GM12878 (cell line): ENCODE measurements around the gene SSPN. TPM values are rescaled to one million over a fixed set of nuclear protein-coding genes. Genes with fewer than 3 reads are reported as not detected.

ENCODE experiments used
- ATAC-seq: fragments of 200-7000 bp; cut with Tn5 transposase; 3 replicates; pipeline ENCODE4 v1.9.1; 2020; ENCODE audit warnings: mild to moderate bottlenecking, moderate library complexity
- BruUV-seq: library from RNA; stranded (reverse); fragments of 400-500 nt; replicated peaks from 2 replicates; lab custom pipeline; 2021; lab: Mats Ljungman, UMichigan
- CTCF ChIA-PET: fragments of 300-600 bp; sonication (Branson Sonifier 250); formaldehyde crosslinking; extraction: SDS; loops from one replicate; lab custom pipeline; 2021; ENCODE audit warnings: inconsistent platforms; lab: Yijun Ruan, JAX
- POLR2A ChIA-PET: fragments of 350-600 bp; formaldehyde crosslinking; extraction: SDS; loops from one replicate; lab custom pipeline; 2021; ENCODE audit warnings: inconsistent platforms; lab: Charles Lee
- RAD21 ChIA-PET: fragments of 300-600 bp; sonication (Branson Sonifier 250); formaldehyde crosslinking; loops from one replicate; lab custom pipeline; 2023; ENCODE audit warnings: antibody characterized with exemption; ENCODE audit not compliant: unreplicated experiment; lab: Charles Lee
- SMC1A ChIA-PET: fragments of 300-600 bp; sonication (Branson Sonifier 250); formaldehyde crosslinking; loops from one replicate; lab custom pipeline; 2023; ENCODE audit not compliant: unreplicated experiment, uncharacterized antibody; lab: Charles Lee
- DNase-seq: peaks from one replicate; pipeline ENCODE4 v3.0.0-alpha.2; 2011; ENCODE audit warnings: low read depth, low spot score
- FAIRE-seq: peaks from 3 replicates; lab custom pipeline; 2011; peaks lifted over from hg19 to GRCh38; lab: Jason Lieb, UNC
- H2AFZ ChIP-seq: 2 replicates; pipeline ENCODE4 v1.6.0; 2011; ENCODE audit warnings: low read depth, low read length, control low read depth; ENCODE audit not compliant: control insufficient read depth
- H3K27ac ChIP-seq: 2 replicates; pipeline ENCODE4 v1.5.1; 2011; ENCODE audit warnings: control low read depth; ENCODE audit not compliant: control insufficient read depth, insufficient read depth
- H3K27me3 ChIP-seq, 2 experiments: replicated peaks in 1 of 2; 2 replicates each; pipeline versions ENCODE4 v1.6.0 to v1.6.1; 2011; ENCODE audit warnings: low read length in 1 of 2; ENCODE audit not compliant: control insufficient read depth in 2 of 2, insufficient read depth in 2 of 2
- H3K36me3 ChIP-seq, 2 experiments: 2 replicates each; pipeline ENCODE4 v1.5.1; 2011; ENCODE audit warnings: low read length in 1 of 2; ENCODE audit not compliant: control insufficient read depth in 2 of 2, insufficient read depth in 2 of 2
- H3K4me1 ChIP-seq: 2 replicates; pipeline ENCODE4 v1.6.1; 2011; ENCODE audit warnings: mild to moderate bottlenecking, low read length, moderate library complexity, mixed read lengths; ENCODE audit not compliant: control insufficient read depth, insufficient read depth
- H3K4me2 ChIP-seq: 2 replicates; pipeline ENCODE4 v1.6.0; 2011; ENCODE audit warnings: control low read depth; ENCODE audit not compliant: control insufficient read depth, insufficient read depth
- H3K4me3 ChIP-seq: fragments of 200-600 bp; sonication (generic); 2 replicates; pipeline ENCODE4 v1.5.1; 2016
- H3K79me2 ChIP-seq: 2 replicates; pipeline ENCODE4 v1.6.0; 2011; ENCODE audit warnings: low read length; ENCODE audit not compliant: control insufficient read depth, insufficient read depth
- H3K9ac ChIP-seq: 2 replicates; pipeline ENCODE4 v1.8.0; 2011; ENCODE audit warnings: low read length, control low read depth, mixed read lengths; ENCODE audit not compliant: control insufficient read depth, insufficient read depth
- H3K9me3 ChIP-seq: replicated peaks from 3 replicates; pipeline ENCODE4 v1.5.1; 2011; ENCODE audit warnings: mild to moderate bottlenecking, low read length; ENCODE audit not compliant: control insufficient read depth, insufficient read depth
- H4K20me1 ChIP-seq: 2 replicates; pipeline ENCODE4 v1.6.0; 2011; ENCODE audit not compliant: control insufficient read depth, insufficient read depth
- CEBPZ ChIP-seq: fragments of 150-350 bp; IDR thresholded peaks from 2 replicates; pipeline ENCODE4 v1.6.1; 2016; ENCODE audit warnings: low read depth, low read length
- CHD4 ChIP-seq: fragments of 200-600 bp; sonication (generic); IDR thresholded peaks from 2 replicates; pipeline ENCODE4 v1.6.1; 2016; ENCODE audit warnings: mild to moderate bottlenecking
- CUX1 ChIP-seq: IDR thresholded peaks from 2 replicates; pipeline ENCODE4 v1.6.1; 2012; ENCODE audit warnings: improper control_type of control experiment, low read depth, low read length; ENCODE audit not compliant: insufficient replicate concordance
- IRF4 ChIP-seq: IDR thresholded peaks from 2 replicates; pipeline ENCODE4 v1.6.1; 2011; ENCODE audit warnings: low read depth, low read length
- NR2C2 ChIP-seq: IDR thresholded peaks from 2 replicates; pipeline ENCODE4 v1.6.1; 2011; ENCODE audit warnings: borderline replicate concordance, low read depth; ENCODE audit not compliant: control insufficient read depth, insufficient read length
- RFX5 ChIP-seq: IDR thresholded peaks from 2 replicates; pipeline ENCODE4 v1.6.1; 2011; ENCODE audit warnings: low read depth, low read length, improper control_type of control experiment
- SMC3 ChIP-seq: IDR thresholded peaks from 2 replicates; pipeline ENCODE4 v1.6.1; 2011; ENCODE audit warnings: low read length, improper control_type of control experiment, borderline replicate concordance
- WGBS: methylation state at CpG from one replicate; pipeline ENCODE4 v1.1.6; 2016; ENCODE audit warnings: low lambda C conversion rate; ENCODE audit not compliant: insufficient replicate concordance, insufficient coverage; ENCODE audit errors: missing lambda C conversion rate; 5-methylcytosine and 5-hydroxymethylcytosine counted together
- in situ Hi-C: fragments of 300-500 bp; cut with MboI; formaldehyde crosslinking; loops from 9 replicates; pipeline ENCODE4 v1.14.3; 2018; ENCODE audit warnings: mixed read lengths
- intact Hi-C: fragments of 100-400 bp; cut with micrococcal nuclease; formaldehyde crosslinking; loops from one replicate; pipeline ENCODE4 v1.14.2; 2022; ENCODE audit not compliant: unreplicated experiment
- polyA plus RNA-seq, 11 experiments: library from polyadenylated mRNA; depleted of rRNA in 4 of 11; unstranded in 6 of 11; stranded (reverse) in 5 of 11; fragments of >200 nt; fragmentation: Nextera tagmentation in 4 of 11; fragmentation: Illumina TruSeq in 1 of 11; extraction: Ambion mirVana in 4 of 11; extraction: Trizol in 1 of 11; gene quantifications; 1 replicate in 1 of 11; 2 replicates in 10 of 11; pipeline versions ENCODE4 v1.2.1 to v1.2.3, GENCODE V29; 2011 to 2016; ENCODE audit warnings: inconsistent platforms in 2 of 11, missing spikeins in 2 of 11, low read depth in 1 of 11
- total RNA-seq, 4 experiments: library from RNA; depleted of rRNA in 3 of 4; stranded (reverse); fragments of >200 nt in 3 of 4; fragmentation: Illumina TruSeq in 1 of 4; extraction: Trizol in 1 of 4; gene quantifications; 2 replicates each; pipeline versions ENCODE4 v1.2.1 to v1.2.3, GENCODE V29; 2013 to 2021

SSPN gene
- total and polyA plus RNA-seq, 10 of the 15 experiments (the other 5 are each of a cell fraction or from before 2014, with no cell fraction given): 0.04 to 0.41 (median 0.28) TPM; not detected in 5

- CTCF ChIA-PET: interaction anchor here (1.0 to 1.9 kb wide), 3 partner anchors 8 to 67 kb away, joined by 4 to 5 read pairs (median 4); no protein-coding TSS in a partner anchor
- intact Hi-C loops (no loop called here), in situ Hi-C loops (no loop called here)
- ATAC-seq (no peak), FAIRE-seq (no peak), DNase-seq (no peak)
- no peaks in the 10 kb centered on the region for H3K27me3 ChIP-seq
- no peak overlapping the region for H3K9ac ChIP-seq
- H4K20me1 ChIP-seq: no peaks in the 10 kb centered on the region
- no peak overlapping the region for H3K4me2 ChIP-seq
- H3K27ac ChIP-seq: no peak overlapping the region
- POLR2A ChIA-PET: interaction anchor here (2.6 kb wide), 1 partner anchor 10 kb away, joined by 9 read pairs; no protein-coding TSS in a partner anchor
- no peak overlapping the region for H3K4me3 ChIP-seq
- no TSS peak for BruUV-seq
- 95% methylated on average over 3 of the region's 3 CpGs for WGBS
- SMC1A ChIA-PET: interaction anchor here (0.8 to 3.5 kb wide), 6 partner anchors 8 to 133 kb away, joined by 3 to 14 read pairs (median 4); partner anchors contain the start of gene SSPN
- peaks cover 6% of the 10 kb centered on the region for H3K4me1 ChIP-seq
- RAD21 ChIA-PET: no interaction called here
- H3K36me3 ChIP-seq: no peaks in the 10 kb centered on the region
- H3K9me3 ChIP-seq: no peaks in the 10 kb centered on the region; the same call in 2 of the 3 replicates
- H3K79me2 ChIP-seq: no peaks in the 10 kb centered on the region
- no peak overlapping the region for H2AFZ ChIP-seq
- no peak for TF ChIP-seq CHD4
These were observed 31.3 kb upstream of the SSPN start for GRCh38 chr12:26164118-26164517.

GRCh38 chr12:26172013-26172412 lies 23.4 kb upstream of the SSPN start:
- intact Hi-C loops: no loop called here
- no TSS peak for BruUV-seq
- no peak for ATAC-seq
- TF ChIP-seq NR2C2 (no peak), IRF4 (no peak), CEBPZ (no peak), RFX5 (no peak), SMC3 (no peak), CUX1 (no peak)

More at GRCh38 chr12:26172013-26172412, 23.4 kb upstream of the SSPN start:
- H3K9me3 ChIP-seq: no peaks in the 10 kb centered on the region
- FAIRE-seq (no peak), DNase-seq (no peak)
- in situ Hi-C loops: no loop called here
- H3K4me3 ChIP-seq: no peak overlapping the region
- H3K9ac ChIP-seq: no peak overlapping the region
- 79% methylated on average over 4 of the region's 4 CpGs for WGBS
- ChIA-PET RAD21 (interaction anchor here (0.9 to 1.5 kb wide), 2 partner anchors 15 to 49 kb away, joined by 4 read pairs; no protein-coding TSS in a partner anchor), POLR2A (no interaction called here), SMC1A (interaction anchor here (1.2 to 2.2 kb wide), 3 partner anchors 10 to 19 kb away, joined by 3 to 22 read pairs (median 5); no protein-coding TSS in a partner anchor), CTCF (interaction anchor here (1.0 to 2.0 kb wide), 5 partner anchors 14 to 100 kb away, joined by 3 to 6 read pairs (median 3); partner anchors contain the start of gene SSPN)
- H3K36me3 ChIP-seq: no peaks in the 10 kb centered on the region
- H3K4me2 ChIP-seq: no peak overlapping the region
- no peaks in the 10 kb centered on the region for H4K20me1 ChIP-seq
- H2AFZ ChIP-seq: no peak overlapping the region
- H3K79me2 ChIP-seq: no peaks in the 10 kb centered on the region
- no peaks in the 10 kb centered on the region; a peak in 1 of 4 replicates for H3K27me3 ChIP-seq
- H3K27ac ChIP-seq: no peak overlapping the region
- no peaks in the 10 kb centered on the region; the same call in none of the 2 replicates for H3K4me1 ChIP-seq
